ENCODE results near the gene FERMT3.

FERMT3 gene

DNA sequence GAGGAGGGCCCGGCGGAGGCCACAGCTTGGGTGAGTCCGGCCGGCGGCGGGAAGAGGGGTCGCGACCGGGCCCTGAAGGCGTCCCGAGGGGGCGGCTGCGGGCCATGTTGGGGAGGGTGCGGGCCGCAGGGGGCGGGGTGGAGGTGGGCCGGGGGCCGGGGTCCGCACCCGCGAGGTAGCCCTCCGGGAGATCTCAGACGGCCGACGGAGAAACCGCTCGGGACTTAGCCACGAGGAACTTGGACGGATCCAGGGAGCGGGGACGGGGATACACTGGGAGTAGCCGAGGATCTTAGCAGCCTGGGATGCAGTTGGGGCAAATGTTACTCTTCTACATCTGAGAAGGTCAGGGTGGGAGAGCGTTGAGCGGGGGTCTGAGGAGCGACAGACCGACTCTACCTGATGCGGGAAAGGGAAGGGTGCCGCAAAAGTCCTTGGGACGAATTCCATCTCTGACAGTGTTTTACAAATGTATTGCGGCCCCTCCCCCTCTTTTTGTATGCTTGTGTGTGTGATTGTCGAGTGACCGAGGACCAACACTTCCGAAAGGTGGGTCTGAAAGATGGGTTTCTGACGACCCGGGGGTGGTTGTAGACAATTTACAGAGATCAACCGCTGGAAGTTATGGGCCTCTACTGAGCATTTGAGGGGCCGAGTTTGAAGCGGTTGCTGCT is 19.9 kb upstream of the FERMT3 start:
- Histone ChIP-seq H3K9ac (ENCODE audit: low read depth in 1 of 2, low read length in 2 of 2) (no peak overlapping the region), H3K4me1 (ENCODE audit: control insufficient read depth in 1 of 2, insufficient read depth in 2 of 2, low read length in 2 of 2) (peaks cover 20 to 35% of the 10 kb centered on the region in 2 donors), H3K9me3 (ENCODE audit: control insufficient read depth in 1 of 2, low read length in 2 of 2) (no peaks in the 10 kb centered on the region), H3K36me3 (ENCODE audit: control insufficient read depth in 1 of 2, insufficient read depth in 2 of 2, low read length in 2 of 2) (peaks cover 0 to 11% of the 10 kb centered on the region in 2 donors), H3K4me3 (ENCODE audit: low read depth in 1 of 2, low read length in 2 of 2) (no peak overlapping the region), H3K27me3 (ENCODE audit: control insufficient read depth in 1 of 2, insufficient read depth in 2 of 2, low read length in 2 of 2) (no peaks in the 10 kb centered on the region), H3K27ac (ENCODE audit: low read depth, low read length) (no peak overlapping the region)

DNA sequence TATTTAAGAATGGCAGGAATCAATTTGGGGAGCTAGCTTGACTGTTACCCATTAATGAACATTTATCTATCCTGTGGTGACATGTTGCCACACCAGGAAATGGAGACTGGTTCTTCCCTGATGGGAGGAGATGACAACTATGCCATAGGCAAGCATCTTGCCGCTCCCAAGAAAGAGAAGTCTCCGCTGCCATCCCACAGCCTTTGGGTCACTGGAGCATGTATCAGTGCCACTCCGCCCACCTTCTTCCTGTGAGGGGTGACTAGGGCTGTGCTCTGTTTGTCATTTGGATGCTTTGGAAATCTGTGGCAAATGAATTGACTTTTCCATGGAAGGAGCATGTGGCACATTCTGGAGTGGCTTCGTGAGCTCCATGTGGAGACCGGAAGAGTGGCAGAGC is 14.1 kb upstream of the FERMT3 start:
- no peak overlapping the region for H3K27ac ChIP-seq (ENCODE audit: low read depth, low read length)
- no peaks in the 10 kb centered on the region for H3K9me3 ChIP-seq (ENCODE audit: control insufficient read depth in 1 of 2, low read length in 2 of 2)
- H3K9ac ChIP-seq (ENCODE audit: low read depth in 1 of 2, low read length in 2 of 2) = no peak overlapping the region
- H3K4me3 ChIP-seq (ENCODE audit: low read depth in 1 of 2, low read length in 2 of 2) = no peak overlapping the region
- peaks cover 4 to 11% of the 10 kb centered on the region in 2 donors for H3K4me1 ChIP-seq (ENCODE audit: control insufficient read depth in 1 of 2, insufficient read depth in 2 of 2, low read length in 2 of 2)
- peaks cover 40 to 63% of the 10 kb centered on the region in 2 donors for H3K36me3 ChIP-seq (ENCODE audit: control insufficient read depth in 1 of 2, insufficient read depth in 2 of 2, low read length in 2 of 2)
- H3K27me3 ChIP-seq (ENCODE audit: control insufficient read depth in 1 of 2, insufficient read depth in 2 of 2, low read length in 2 of 2) = no peaks in the 10 kb centered on the region

DNA sequence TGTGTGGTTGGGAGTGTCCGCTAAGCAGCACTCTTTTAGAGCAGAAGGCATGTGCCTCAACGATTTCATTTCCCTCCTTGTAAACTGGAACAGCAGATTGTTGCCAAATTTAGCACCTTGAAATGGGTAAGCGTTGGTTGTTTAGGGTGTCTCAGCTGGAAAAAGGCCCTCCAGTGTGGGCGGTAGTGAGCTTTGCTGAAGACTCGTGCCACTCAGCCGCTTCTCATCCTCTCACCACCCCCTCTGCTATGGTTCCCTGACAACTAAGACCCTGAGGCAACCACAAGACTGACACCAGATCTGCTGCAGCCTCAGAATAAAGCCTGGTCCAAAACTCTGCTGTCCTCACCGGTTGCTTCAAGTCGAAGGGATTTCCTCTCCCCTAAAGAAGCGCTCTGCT is 9.9 kb upstream of the FERMT3 start:
- no peaks in the 10 kb centered on the region for H3K4me1 ChIP-seq (ENCODE audit: control insufficient read depth in 1 of 2, insufficient read depth in 2 of 2, low read length in 2 of 2)
- no peaks in the 10 kb centered on the region for H3K27me3 ChIP-seq (ENCODE audit: control insufficient read depth in 1 of 2, insufficient read depth in 2 of 2, low read length in 2 of 2)
- H3K9me3 ChIP-seq (ENCODE audit: control insufficient read depth in 1 of 2, low read length in 2 of 2) = no peaks in the 10 kb centered on the region
- no peak overlapping the region for H3K27ac ChIP-seq (ENCODE audit: low read depth, low read length)
- H3K36me3 ChIP-seq (ENCODE audit: control insufficient read depth in 1 of 2, insufficient read depth in 2 of 2, low read length in 2 of 2) = peaks cover 55 to 84% of the 10 kb centered on the region in 2 donors
- no peak overlapping the region for H3K9ac ChIP-seq (ENCODE audit: low read depth in 1 of 2, low read length in 2 of 2)
- H3K4me3 ChIP-seq (ENCODE audit: low read depth in 1 of 2, low read length in 2 of 2) = no peak overlapping the region

DNA sequence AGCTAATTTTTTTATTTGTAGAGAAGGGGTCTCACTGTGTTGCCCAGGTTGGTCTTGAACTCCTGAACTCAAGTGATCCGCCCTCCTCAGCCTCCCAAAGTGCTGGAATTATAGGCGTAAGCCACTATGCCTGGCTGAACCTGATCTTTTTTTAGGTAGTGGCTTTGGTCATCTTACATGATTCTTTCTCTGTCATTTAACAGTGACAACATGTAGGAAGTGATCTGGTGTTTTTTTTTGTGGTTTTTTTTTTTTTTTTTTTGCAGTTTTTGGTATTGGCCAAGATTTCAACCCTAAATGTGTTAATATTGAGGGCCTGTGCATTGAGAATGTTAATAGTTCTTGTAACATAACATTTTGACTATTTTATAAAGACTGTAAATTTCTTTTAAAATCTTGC is 8.0 kb upstream of the FERMT3 start:
- Histone ChIP-seq H3K4me3 (ENCODE audit: low read depth in 1 of 2, low read length in 2 of 2) (no peak overlapping the region), H3K9me3 (ENCODE audit: control insufficient read depth in 1 of 2, low read length in 2 of 2) (no peaks in the 10 kb centered on the region), H3K4me1 (ENCODE audit: control insufficient read depth in 1 of 2, insufficient read depth in 2 of 2, low read length in 2 of 2) (no peaks in the 10 kb centered on the region), H3K36me3 (ENCODE audit: control insufficient read depth in 1 of 2, insufficient read depth in 2 of 2, low read length in 2 of 2) (peaks cover 60 to 89% of the 10 kb centered on the region in 2 donors), H3K27me3 (ENCODE audit: control insufficient read depth in 1 of 2, insufficient read depth in 2 of 2, low read length in 2 of 2) (no peaks in the 10 kb centered on the region), H3K9ac (ENCODE audit: low read depth in 1 of 2, low read length in 2 of 2) (no peak overlapping the region), H3K27ac (ENCODE audit: low read depth, low read length) (no peak overlapping the region)

DNA sequence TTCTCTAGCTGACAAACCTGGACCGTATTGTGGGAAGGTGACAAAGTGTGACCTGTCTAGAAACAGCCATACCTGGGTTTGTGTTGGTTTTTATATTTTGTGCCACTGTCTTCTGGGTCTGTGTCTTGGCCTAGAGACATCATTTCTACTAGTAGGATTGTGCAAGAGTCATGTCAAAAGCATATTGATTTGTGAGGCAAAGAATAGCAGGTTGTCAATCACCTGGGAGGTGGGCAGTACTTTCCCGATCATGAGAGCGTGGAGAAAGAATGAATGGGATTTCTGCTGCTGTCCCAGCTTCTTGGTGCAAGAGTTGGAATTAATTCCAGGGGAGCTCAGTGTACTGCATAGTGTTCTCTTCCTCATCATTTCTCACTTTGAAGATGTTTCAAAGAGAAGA is 5.0 kb upstream of the FERMT3 start:
- Histone ChIP-seq H3K36me3 (ENCODE audit: control insufficient read depth in 1 of 2, insufficient read depth in 2 of 2, low read length in 2 of 2) (peaks cover 40 to 65% of the 10 kb centered on the region in 2 donors), H3K4me1 (ENCODE audit: control insufficient read depth in 1 of 2, insufficient read depth in 2 of 2, low read length in 2 of 2) (peaks cover 21 to 26% of the 10 kb centered on the region in 2 donors), H3K27ac (ENCODE audit: low read depth, low read length) (no peak overlapping the region), H3K4me3 (ENCODE audit: low read depth in 1 of 2, low read length in 2 of 2) (no peak overlapping the region), H3K9me3 (ENCODE audit: control insufficient read depth in 1 of 2, low read length in 2 of 2) (no peaks in the 10 kb centered on the region), H3K9ac (ENCODE audit: low read depth in 1 of 2, low read length in 2 of 2) (no peak overlapping the region), H3K27me3 (ENCODE audit: control insufficient read depth in 1 of 2, insufficient read depth in 2 of 2, low read length in 2 of 2) (no peaks in the 10 kb centered on the region)

DNA sequence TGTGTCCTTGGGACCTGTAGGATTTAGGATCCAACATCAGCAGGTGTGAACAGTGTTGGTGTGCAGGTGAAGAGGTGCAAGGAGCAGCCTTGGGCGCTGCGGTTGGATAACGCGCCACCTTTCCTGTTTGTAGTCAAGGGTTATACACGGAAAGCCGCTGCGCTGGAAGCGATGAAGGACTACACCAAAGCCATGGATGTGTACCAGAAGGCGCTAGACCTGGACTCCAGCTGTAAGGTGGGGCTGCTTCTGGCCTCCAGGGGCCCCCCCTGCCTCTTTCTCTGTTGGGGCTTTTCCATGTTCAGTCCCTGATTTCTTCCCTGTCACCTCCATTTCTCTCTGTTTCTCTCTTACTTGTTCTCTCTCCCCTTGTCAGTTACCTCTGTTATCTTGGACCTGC is 3.5 kb upstream of the FERMT3 start:
- no peak overlapping the region for H3K4me3 ChIP-seq (ENCODE audit: low read depth in 1 of 2, low read length in 2 of 2)

DNA sequence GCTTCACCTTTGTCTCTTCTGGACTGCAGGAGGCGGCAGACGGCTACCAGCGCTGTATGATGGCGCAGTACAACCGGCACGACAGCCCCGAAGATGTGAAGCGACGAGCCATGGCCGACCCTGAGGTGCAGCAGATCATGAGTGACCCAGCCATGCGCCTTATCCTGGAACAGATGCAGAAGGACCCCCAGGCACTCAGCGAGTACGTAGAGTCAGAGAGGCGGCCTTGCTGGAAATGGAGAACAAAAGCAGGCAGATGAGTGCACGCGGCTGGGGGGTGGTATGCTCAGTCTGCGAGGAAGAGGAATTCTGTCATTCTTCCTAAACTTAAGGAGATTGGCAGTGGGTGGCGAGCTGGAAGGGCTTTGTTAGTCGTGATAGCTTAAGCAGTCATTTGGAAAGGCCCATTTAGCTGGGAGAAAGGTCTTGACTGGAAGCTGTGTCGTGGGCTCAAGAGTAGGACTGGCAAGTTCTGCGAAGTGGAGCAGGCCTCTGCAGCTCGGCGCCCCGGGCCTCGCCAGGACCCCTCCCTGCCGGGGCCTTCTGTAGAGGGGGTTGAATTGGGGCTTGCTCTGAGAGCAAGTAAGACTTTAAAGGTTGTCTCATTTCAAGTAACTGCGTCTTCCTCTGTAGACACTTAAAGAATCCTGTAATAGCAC is 3.0 kb upstream of the FERMT3 start:
- Histone ChIP-seq H3K9ac (ENCODE audit: low read depth in 1 of 2, low read length in 2 of 2) (no peak overlapping the region), H3K4me1 (ENCODE audit: control insufficient read depth in 1 of 2, insufficient read depth in 2 of 2, low read length in 2 of 2) (peaks cover 33 to 38% of the 10 kb centered on the region in 2 donors), H3K9me3 (ENCODE audit: control insufficient read depth in 1 of 2, low read length in 2 of 2) (no peaks in the 10 kb centered on the region), H3K27ac (ENCODE audit: low read depth, low read length) (no peak overlapping the region), H3K4me3 (ENCODE audit: low read depth in 1 of 2, low read length in 2 of 2) (no peak overlapping the region), H3K27me3 (ENCODE audit: control insufficient read depth in 1 of 2, insufficient read depth in 2 of 2, low read length in 2 of 2) (no peaks in the 10 kb centered on the region), H3K36me3 (ENCODE audit: control insufficient read depth in 1 of 2, insufficient read depth in 2 of 2, low read length in 2 of 2) (peaks cover 27 to 45% of the 10 kb centered on the region in 2 donors)

More for the DNA sequence above, 3.5 kb upstream of the FERMT3 start:
- Histone ChIP-seq H3K36me3 (ENCODE audit: control insufficient read depth in 1 of 2, insufficient read depth in 2 of 2, low read length in 2 of 2) (peaks cover 27 to 51% of the 10 kb centered on the region in 2 donors), H3K4me1 (ENCODE audit: control insufficient read depth in 1 of 2, insufficient read depth in 2 of 2, low read length in 2 of 2) (peaks cover 33 to 38% of the 10 kb centered on the region in 2 donors), H3K27ac (ENCODE audit: low read depth, low read length) (no peak overlapping the region), H3K9ac (ENCODE audit: low read depth in 1 of 2, low read length in 2 of 2) (no peak overlapping the region), H3K9me3 (ENCODE audit: control insufficient read depth in 1 of 2, low read length in 2 of 2) (no peaks in the 10 kb centered on the region), H3K27me3 (ENCODE audit: control insufficient read depth in 1 of 2, insufficient read depth in 2 of 2, low read length in 2 of 2) (no peaks in the 10 kb centered on the region)

DNA sequence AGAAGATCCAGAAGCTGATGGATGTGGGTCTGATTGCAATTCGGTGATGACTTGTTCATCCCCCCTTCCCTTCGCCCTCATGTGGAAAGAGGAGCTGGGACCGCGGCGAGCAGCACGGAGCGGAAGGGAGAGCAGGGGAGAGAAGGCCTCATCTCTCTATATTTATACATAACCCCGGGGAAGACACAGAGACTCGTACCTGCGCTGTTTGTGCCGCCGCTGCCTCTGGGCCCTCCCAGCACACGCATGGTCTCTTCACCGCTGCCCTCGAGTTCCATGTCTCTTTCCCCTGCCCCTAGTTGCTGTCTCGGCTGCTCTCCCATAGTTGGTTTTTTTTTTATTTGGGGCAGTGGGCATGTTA is 2.5 kb upstream of the FERMT3 start:
- Histone ChIP-seq H3K4me3 (ENCODE audit: low read depth in 1 of 2, low read length in 2 of 2) (no peak overlapping the region), H3K4me1 (ENCODE audit: control insufficient read depth in 1 of 2, insufficient read depth in 2 of 2, low read length in 2 of 2) (peaks cover 33 to 38% of the 10 kb centered on the region in 2 donors), H3K9ac (ENCODE audit: low read depth in 1 of 2, low read length in 2 of 2) (no peak overlapping the region), H3K27me3 (ENCODE audit: control insufficient read depth in 1 of 2, insufficient read depth in 2 of 2, low read length in 2 of 2) (no peaks in the 10 kb centered on the region), H3K36me3 (ENCODE audit: control insufficient read depth in 1 of 2, insufficient read depth in 2 of 2, low read length in 2 of 2) (peaks cover 27 to 40% of the 10 kb centered on the region in 2 donors), H3K9me3 (ENCODE audit: control insufficient read depth in 1 of 2, low read length in 2 of 2) (no peaks in the 10 kb centered on the region), H3K27ac (ENCODE audit: low read depth, low read length) (no peak overlapping the region)

DNA sequence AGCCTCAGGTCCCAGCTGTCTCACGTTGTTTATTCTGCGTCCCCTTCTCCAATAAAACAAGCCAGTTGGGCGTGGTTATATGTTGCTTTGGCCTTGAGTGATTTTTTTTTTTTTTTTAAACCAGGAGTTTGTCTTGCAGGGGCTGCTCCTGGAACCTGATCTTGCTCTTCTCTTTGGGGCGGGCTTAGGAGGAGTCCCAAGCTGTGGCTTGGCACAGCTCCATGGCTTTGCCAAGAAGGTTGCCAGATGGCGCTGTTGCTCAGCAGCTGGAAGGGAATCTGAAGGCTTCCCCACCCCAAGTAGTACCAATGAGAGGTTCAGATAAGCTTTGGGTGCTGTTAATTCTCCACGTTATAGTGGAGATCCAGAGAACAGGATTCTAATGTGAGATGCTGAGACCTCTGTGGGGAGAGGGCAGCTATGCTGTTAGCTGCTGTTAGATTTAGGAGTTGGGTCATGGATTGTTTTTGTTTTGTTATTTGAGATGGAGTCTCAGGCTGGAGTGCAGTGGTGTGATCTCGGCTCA is 2.0 kb upstream of the FERMT3 start:
- H3K27me3 ChIP-seq (ENCODE audit: control insufficient read depth in 1 of 2, insufficient read depth in 2 of 2, low read length in 2 of 2) = no peaks in the 10 kb centered on the region
- H3K27ac ChIP-seq (ENCODE audit: low read depth, low read length) = no peak overlapping the region
- H3K9me3 ChIP-seq (ENCODE audit: control insufficient read depth in 1 of 2, low read length in 2 of 2) = no peaks in the 10 kb centered on the region
- no peak overlapping the region for H3K9ac ChIP-seq (ENCODE audit: low read depth in 1 of 2, low read length in 2 of 2)
- H3K36me3 ChIP-seq (ENCODE audit: control insufficient read depth in 1 of 2, insufficient read depth in 2 of 2, low read length in 2 of 2) = peaks cover 27 to 40% of the 10 kb centered on the region in 2 donors
- H3K4me1 ChIP-seq (ENCODE audit: control insufficient read depth in 1 of 2, insufficient read depth in 2 of 2, low read length in 2 of 2) = peaks cover 33 to 38% of the 10 kb centered on the region in 2 donors
- no peak overlapping the region for H3K4me3 ChIP-seq (ENCODE audit: low read depth in 1 of 2, low read length in 2 of 2)

DNA sequence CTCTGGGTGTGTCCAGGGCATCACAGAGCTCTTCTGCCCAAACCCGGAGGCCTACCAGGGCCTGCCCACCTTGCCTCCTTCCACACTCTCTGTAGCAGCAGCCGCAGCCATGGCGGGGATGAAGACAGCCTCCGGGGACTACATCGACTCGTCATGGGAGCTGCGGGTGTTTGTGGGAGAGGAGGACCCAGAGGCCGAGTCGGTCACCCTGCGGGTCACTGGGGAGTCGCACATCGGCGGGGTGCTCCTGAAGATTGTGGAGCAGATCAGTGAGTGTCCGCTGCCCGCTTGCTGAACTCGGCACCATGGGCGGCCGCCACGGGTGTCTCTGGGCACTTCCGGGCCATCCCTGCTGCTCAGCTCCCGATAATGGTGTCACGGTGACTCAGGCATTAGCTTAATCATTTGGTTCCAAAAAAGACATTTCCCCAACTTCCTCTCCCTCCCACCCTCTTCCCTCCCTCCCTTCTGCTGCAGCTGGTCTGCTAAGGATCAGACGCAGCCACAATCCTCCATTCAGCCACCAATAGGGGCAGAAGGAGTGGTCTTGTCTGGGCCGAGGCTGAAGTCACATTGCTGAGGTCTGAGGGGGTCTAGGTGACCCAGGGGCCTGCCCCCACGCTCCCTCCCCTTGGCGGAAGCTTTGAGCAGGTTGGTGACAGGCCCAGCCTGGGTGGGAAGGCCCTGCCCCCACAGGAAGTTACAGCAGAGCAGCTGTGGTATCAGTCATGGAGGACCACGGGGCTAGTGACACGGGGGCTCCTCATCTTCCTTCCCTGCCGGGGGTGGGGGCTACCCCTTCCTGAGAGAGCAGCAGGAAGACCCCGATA is 950 bp downstream of the FERMT3 start:
- Histone ChIP-seq H3K4me1 (ENCODE audit: control insufficient read depth in 1 of 2, insufficient read depth in 2 of 2, low read length in 2 of 2) (peaks cover 33 to 38% of the 10 kb centered on the region in 2 donors), H3K27ac (ENCODE audit: low read depth, low read length) (peak overlapping the region; percentile 88), H3K36me3 (ENCODE audit: control insufficient read depth in 1 of 2, insufficient read depth in 2 of 2, low read length in 2 of 2) (peaks cover 19 to 38% of the 10 kb centered on the region in 2 donors), H3K9me3 (ENCODE audit: control insufficient read depth in 1 of 2, low read length in 2 of 2) (no peaks in the 10 kb centered on the region), H3K27me3 (ENCODE audit: control insufficient read depth in 1 of 2, insufficient read depth in 2 of 2, low read length in 2 of 2) (no peaks in the 10 kb centered on the region), H3K4me3 (ENCODE audit: low read depth in 1 of 2, low read length in 2 of 2) (peak overlapping the region; percentile 89), H3K9ac (ENCODE audit: low read depth in 1 of 2, low read length in 2 of 2) (peak overlapping the region; percentile 90 to 91)
